Small intestine (tissue), 16 donors: ENCODE data around the gene OR6S1. TPM values are rescaled to one million over a fixed set of nuclear protein-coding genes. Genes with fewer than 3 reads are reported as not detected.
A peak's percentile ranks its signal among the peaks of the same experiment; 100 is the strongest.

Experiments used
- DNase-seq, 2 donors: peaks; one replicate each; pipeline versions ENCODE4 v3.0.0 to v3.0.0-alpha.2; 2013
- FAIRE-seq: peaks from 2 replicates; lab custom pipeline; 2012; peaks lifted over from hg19 to GRCh38; lab: Jason Lieb, UNC
- H3K27ac ChIP-seq, 3 donors: one replicate each; pipeline ENCODE4 v1.5.1; 2013; ENCODE audit warnings: low read length in 2 of 3, mild to moderate bottlenecking in 2 of 3, control low read depth in 1 of 3, inconsistent platforms in 1 of 3, low read depth in 1 of 3, moderate library complexity in 1 of 3
- H3K27me3 ChIP-seq, 3 donors: one replicate each; pipeline ENCODE4 v1.6.1; 2013; ENCODE audit warnings: low read length in 3 of 3, inconsistent platforms in 1 of 3; ENCODE audit not compliant: control insufficient read depth in 3 of 3, insufficient read depth in 3 of 3
- H3K36me3 ChIP-seq, 3 donors: one replicate each; pipeline ENCODE4 v1.6.1; 2013; ENCODE audit warnings: low read length in 3 of 3, inconsistent platforms in 1 of 3, low read depth in 1 of 3, mild to moderate bottlenecking in 1 of 3, moderate library complexity in 1 of 3; ENCODE audit not compliant: control insufficient read depth in 3 of 3, insufficient read depth in 2 of 3
- H3K4me1 ChIP-seq, 3 donors: one replicate each; pipeline ENCODE4 v1.6.1; 2013; ENCODE audit warnings: low read length in 2 of 3, inconsistent platforms in 1 of 3, low read depth in 1 of 3, mild to moderate bottlenecking in 1 of 3, moderate library complexity in 1 of 3; ENCODE audit not compliant: control insufficient read depth in 3 of 3, insufficient read depth in 2 of 3
- H3K4me3 ChIP-seq, 3 donors: one replicate each; pipeline ENCODE4 v1.5.1; 2013; ENCODE audit warnings: low read length in 3 of 3, control low read depth in 1 of 3, inconsistent platforms in 1 of 3, low read depth in 1 of 3, mild to moderate bottlenecking in 1 of 3, moderate library complexity in 1 of 3
- H3K9me3 ChIP-seq, 2 donors: one replicate each; pipeline ENCODE4 v1.6.1; 2013; ENCODE audit warnings: low read depth in 1 of 2, low read length in 1 of 2; ENCODE audit not compliant: control insufficient read depth in 2 of 2, insufficient read depth in 1 of 2
- WGBS, 3 donors: extraction: QIAGEN DNeasy Blood & Tissue Kit; methylation state at CpG; one replicate each; pipeline ENCODE4 v1.1.7; 2013; 5-methylcytosine and 5-hydroxymethylcytosine counted together
- long read RNA-seq, 10 donors: transcript quantifications; one replicate each; lab custom pipeline, GENCODE V29; 2026
- polyA plus RNA-seq, 4 donors: library from polyadenylated mRNA; stranded (reverse) in 3 of 4; unstranded in 1 of 4; fragments of 200-250 nt in 3 of 4; fragments of 120-200 nt in 1 of 4; gene quantifications; one replicate each; pipeline versions ENCODE4 v1.2.1 to v1.2.3, GENCODE V29; 2013
- donor health status: healthy with polysubstance abuse.
- donor health status: control.
- donor health status: control.
- donor health status: Bipolar disorder and iron deficiency.
- donor health status: healthy.

Gene OR6S1
- not detected for polyA plus RNA-seq
- long read RNA-seq, donor 1 = 0 reads
- long read RNA-seq, donor 2 = 0 reads
- long read RNA-seq, donor 3 = 0 reads
- long read RNA-seq, donor 4 = 0 reads
- long read RNA-seq, donor 5 = 0 reads
- long read RNA-seq, donor 6 = 0 reads
- long read RNA-seq, donor 7 = 0 reads
- long read RNA-seq, donor 8 = 0 reads
- long read RNA-seq, donor 9 = 0 reads
- long read RNA-seq, donor 10 = 0 reads

DNA sequence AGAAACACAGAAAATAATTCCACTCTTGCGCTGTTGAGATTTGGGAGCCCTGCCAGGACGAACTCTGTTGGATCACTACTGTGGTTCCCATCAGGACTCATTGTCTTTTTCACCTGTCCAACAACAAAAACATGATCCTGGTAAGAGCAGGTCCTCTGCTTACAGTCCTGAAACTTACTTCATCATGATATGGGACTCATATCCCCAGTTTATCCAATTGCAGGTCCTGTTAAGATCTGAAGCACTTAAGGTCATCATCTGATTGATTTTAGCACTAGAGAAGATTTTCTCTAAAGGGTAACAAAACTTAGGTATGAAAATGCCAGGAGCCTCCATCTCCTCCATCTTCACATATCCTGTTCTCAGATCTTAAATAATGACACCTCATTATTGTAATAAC is at the start of gene OR6S1:
Gene OR6S1, minus strand, starts transcription at position 101 of the 400 bp plus-strand sequence. Its CDS starts 0 bp downstream, at position 101.
- Histone ChIP-seq H3K27me3 (peaks cover 0 to 5% (median 0%) of the 10 kb centered on the region in 3 donors), H3K27ac (no peak within 1 kb of the TSS), H3K9me3 (no peaks in the 10 kb centered on the region), H3K36me3 (no peaks in the 10 kb centered on the region), H3K4me1 (no peaks in the 10 kb centered on the region), H3K4me3 (no peak within 1 kb of the TSS)
- 88 to 98% (median 97%) methylated on average over 2 of the region's 2 CpGs for WGBS, 3 donors
- FAIRE-seq (no peak), DNase-seq (no peak)

DNA sequence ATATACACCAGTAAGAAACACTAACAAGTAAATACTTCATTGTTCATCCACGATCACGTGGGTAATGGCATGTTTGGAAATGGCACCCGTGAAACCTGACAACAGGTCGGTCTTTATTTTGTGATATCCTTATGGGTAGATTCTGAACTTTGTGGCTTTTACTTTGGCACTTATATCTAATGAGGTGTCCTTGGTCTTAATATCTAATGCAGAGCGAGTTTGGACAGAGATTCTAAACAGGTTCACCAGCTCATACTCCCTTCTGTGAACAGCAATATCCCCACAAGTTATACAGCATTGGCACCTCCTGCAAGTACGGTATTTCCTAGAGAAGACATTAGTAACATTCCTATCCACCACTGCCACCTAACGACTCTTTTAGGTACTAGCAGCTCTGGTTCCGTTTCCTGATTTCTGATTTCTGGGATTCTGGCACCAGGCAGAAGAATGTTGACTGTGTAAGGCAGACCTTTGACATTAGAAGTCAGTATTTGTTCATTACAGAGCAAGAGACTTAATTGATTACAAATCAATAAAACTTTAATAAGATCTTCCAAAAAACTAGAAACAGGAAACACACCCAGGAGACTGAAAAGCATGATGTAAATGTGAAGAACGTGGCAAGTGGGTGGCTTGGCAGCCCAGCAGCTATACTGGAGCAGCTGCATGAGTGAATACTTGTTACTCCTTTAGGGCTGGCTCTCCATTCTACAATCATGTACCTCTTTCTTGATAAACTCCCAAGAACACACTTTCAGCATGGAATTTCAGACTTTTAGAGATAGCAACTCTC is 49.6 kb upstream of the OR6S1 start:
- 23 to 32% (median 23%) methylated on average over 9 of the region's 9 CpGs for WGBS, 3 donors
- Histone ChIP-seq H3K36me3 (peaks cover 0 to 9% (median 0%) of the 10 kb centered on the region in 3 donors), H3K4me1 (peaks cover 0 to 30% (median 0%) of the 10 kb centered on the region in 3 donors), H3K27ac (no peak overlapping the region), H3K4me3 (no peak overlapping the region), H3K9me3 (no peaks in the 10 kb centered on the region), H3K27me3 (no peaks in the 10 kb centered on the region)
- FAIRE-seq (no peak), DNase-seq (peak; percentile 83 to 86)

- no peak for FAIRE-seq
- peaks cover 0 to under 1% (median 0%) of the 10 kb centered on the region in 3 donors for H3K36me3 ChIP-seq
- H3K9me3 ChIP-seq = no peaks in the 10 kb centered on the region
- 57 to 66% (median 59%) methylated on average over 7 of the region's 7 CpGs for WGBS, 3 donors
- DNase-seq = no peak
- no peaks in the 10 kb centered on the region for H3K27me3 ChIP-seq
- no peak within 1 kb of the TSS for H3K4me3 ChIP-seq
- peaks cover 0 to 35% (median 0%) of the 10 kb centered on the region in 3 donors for H3K4me1 ChIP-seq
- H3K27ac ChIP-seq = peak within 1 kb of the TSS; percentile 52 to 99 (median 73)
These were observed 46.8 kb upstream of the OR6S1 start, which contains the start of gene ANG for GRCh38 chr14:20688167-20688839. Gene ANG (plus strand): TSS chr14:20688764. CDS start chr14:20693565, 4,801 bp downstream.

DNA sequence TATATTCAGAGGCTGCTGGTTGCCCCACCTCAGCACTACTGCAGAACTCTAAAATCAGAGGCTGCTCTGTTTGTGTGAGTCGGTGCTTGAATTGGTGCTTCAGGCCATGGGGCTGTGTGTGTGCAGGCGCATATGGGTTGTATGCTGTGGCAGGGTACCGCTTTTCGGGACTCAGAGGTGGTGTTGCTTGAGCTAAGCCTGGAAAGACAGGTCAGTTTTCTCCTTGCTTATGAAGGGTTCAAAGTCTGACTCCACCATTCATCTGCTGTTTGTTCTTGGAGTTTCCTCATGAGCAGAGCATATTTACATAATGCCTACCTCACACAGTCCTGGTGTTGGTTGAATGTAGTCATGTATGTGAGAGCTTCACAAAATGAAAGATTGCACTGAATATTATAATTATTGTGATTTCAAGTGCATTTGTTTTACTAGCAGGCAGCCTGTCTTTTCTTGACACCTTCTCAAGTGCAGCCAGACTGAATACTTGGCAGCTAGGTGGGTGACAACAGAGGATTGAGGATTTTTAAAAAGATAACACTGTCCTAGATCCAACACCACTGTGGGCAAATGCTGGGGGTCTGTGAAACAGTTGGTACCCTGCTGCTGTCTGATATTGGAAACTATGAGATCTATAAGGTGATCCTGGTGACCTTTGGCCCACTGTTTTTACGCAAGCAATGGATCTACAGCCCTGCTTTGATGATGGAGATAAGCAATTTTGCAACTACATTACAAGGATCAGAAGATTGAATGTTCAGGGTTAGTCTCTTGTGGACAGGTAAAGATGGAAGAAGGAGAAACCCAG is 46.1 kb upstream of the OR6S1 start:
- Histone ChIP-seq H3K4me1 (peaks cover 0 to 35% (median 0%) of the 10 kb centered on the region in 3 donors), H3K27ac (peak overlapping the region; percentile 73 to 99 (median 79)), H3K9me3 (no peaks in the 10 kb centered on the region), H3K4me3 (peak overlapping the region in 1 of 3 donors; percentile 26), H3K36me3 (no peaks in the 10 kb centered on the region), H3K27me3 (no peaks in the 10 kb centered on the region)
- FAIRE-seq (no peak), DNase-seq (peak; percentile 91)
- 20 to 68% (median 34%) methylated on average over 5 of the region's 5 CpGs for WGBS, 3 donors

DNA sequence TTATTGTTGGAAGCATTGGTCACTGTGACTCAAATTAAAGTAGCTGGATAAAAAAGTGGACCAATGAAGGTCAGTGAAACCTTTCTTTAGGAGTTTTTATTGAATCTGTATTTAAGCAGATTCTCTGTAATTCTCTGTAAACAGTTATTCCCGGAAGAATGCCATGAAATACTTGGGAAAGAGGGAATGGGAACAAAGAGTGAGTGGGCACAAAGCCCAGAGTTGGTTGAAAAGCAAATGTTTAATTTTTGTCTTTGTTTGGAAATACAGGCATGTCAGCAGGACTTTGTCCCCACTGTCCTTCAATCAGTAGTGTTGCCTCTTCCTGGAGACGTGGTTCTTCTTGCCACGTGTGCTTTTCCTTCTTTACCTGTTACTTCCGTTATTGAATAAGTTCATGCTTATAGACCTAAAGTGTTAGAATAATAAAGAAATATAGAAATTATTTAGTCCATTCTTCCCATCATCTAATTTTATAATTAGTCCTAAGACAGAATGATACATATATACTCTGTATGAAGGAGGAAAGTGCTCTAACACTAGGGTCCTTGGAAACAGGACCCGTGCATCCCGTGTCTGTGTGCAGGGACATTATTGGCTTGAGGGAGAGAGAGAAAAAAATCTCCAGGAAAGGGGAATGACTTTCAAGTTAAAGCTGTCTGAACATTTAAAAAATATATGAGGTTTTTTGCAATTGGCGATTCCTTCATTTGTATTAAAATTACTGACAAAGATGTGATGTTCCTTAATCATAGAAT is 45.1 kb upstream of the OR6S1 start:
- peak overlapping the region; percentile 98 to 100 (median 99) for H3K27ac ChIP-seq
- peaks cover 0 to 36% (median 0%) of the 10 kb centered on the region in 3 donors for H3K4me1 ChIP-seq
- H3K36me3 ChIP-seq = no peaks in the 10 kb centered on the region
- H3K27me3 ChIP-seq = no peaks in the 10 kb centered on the region
- peak; percentile 74 to 81 for DNase-seq
- H3K4me3 ChIP-seq = peak overlapping the region in 1 of 3 donors; percentile 13
- WGBS, 3 donors = 19 to 48% (median 40%) methylated on average over 7 of the region's 7 CpGs
- FAIRE-seq = no peak
- no peaks in the 10 kb centered on the region for H3K9me3 ChIP-seq

- WGBS, 3 donors = 11 to 17% (median 17%) methylated on average over 22 of the region's 22 CpGs
- Histone ChIP-seq H3K4me1 (peaks cover 3 to 45% (median 5%) of the 10 kb centered on the region in 3 donors), H3K27me3 (no peaks in the 10 kb centered on the region), H3K9me3 (no peaks in the 10 kb centered on the region), H3K27ac (peak overlapping the region; percentile 98 to 100 (median 99)), H3K4me3 (peak overlapping the region; percentile 52 to 85 (median 64)), H3K36me3 (no peaks in the 10 kb centered on the region)
- FAIRE-seq (no peak), DNase-seq (peak; percentile 42 to 62)
These were observed 43.4 kb upstream of the OR6S1 start for GRCh38 chr14:20684662-20685456.
